Smooth muscle cell (in vitro differentiated cells): ENCODE data around the gene SKIC8. TPM values are rescaled to one million over a fixed set of nuclear protein-coding genes. Genes with fewer than 3 reads are reported as not detected.

Experiments used
- DNase-seq: peaks from one replicate; lab custom pipeline; 2025; ENCODE audit not compliant: unreplicated experiment; lab: John Stamatoyannopoulos, UW
- H2AFZ ChIP-seq: fragments of 200-600 bp; sonication (generic); 2 replicates; pipeline ENCODE4 v1.6.0; 2016; ENCODE audit warnings: antibody characterized with exemption, low read depth, mild to moderate bottlenecking
- H3F3A ChIP-seq: fragments of 200-600 bp; sonication (generic); 2 replicates; pipeline ENCODE4 v1.6.0; 2017; ENCODE audit warnings: antibody characterized with exemption, low read depth
- H3K27ac ChIP-seq: fragments of 200-600 bp; sonication (generic); 2 replicates; pipeline ENCODE4 v1.5.1; 2016; ENCODE audit warnings: low read depth, mild to moderate bottlenecking
- H3K27me3 ChIP-seq: fragments of 200-600 bp; sonication (generic); 2 replicates; pipeline ENCODE4 v1.6.1; 2016; ENCODE audit warnings: low read depth, mild to moderate bottlenecking
- H3K36me3 ChIP-seq: fragments of 200-600 bp; sonication (generic); 2 replicates; pipeline ENCODE4 v1.5.1; 2016; ENCODE audit warnings: low read depth
- H3K4me1 ChIP-seq: fragments of 200-600 bp; sonication (generic); 2 replicates; pipeline ENCODE4 v1.5.1; 2016; ENCODE audit warnings: low read depth
- H3K4me2 ChIP-seq: fragments of 200-600 bp; sonication (generic); 2 replicates; pipeline ENCODE4 v1.6.0; 2016; ENCODE audit warnings: mild to moderate bottlenecking
- H3K4me3 ChIP-seq: fragments of 200-600 bp; sonication (generic); 2 replicates; pipeline ENCODE4 v1.5.1; 2016; ENCODE audit warnings: mild to moderate bottlenecking
- H3K79me2 ChIP-seq: fragments of 200-600 bp; sonication (generic); 2 replicates; pipeline ENCODE4 v1.6.0; 2016; ENCODE audit warnings: low read depth, mild to moderate bottlenecking
- H3K9ac ChIP-seq: fragments of 200-600 bp; sonication (generic); 2 replicates; pipeline ENCODE4 v1.6.0; 2016; ENCODE audit warnings: low read depth
- H3K9me3 ChIP-seq: fragments of 200-600 bp; sonication (generic); replicated peaks from 2 replicates; pipeline ENCODE4 v1.5.1; 2016; ENCODE audit warnings: low read depth
- H4K20me1 ChIP-seq: fragments of 200-600 bp; sonication (generic); 2 replicates; pipeline ENCODE4 v1.6.0; 2016; ENCODE audit warnings: low read depth
- WGBS: methylation state at CpG from one replicate; pipeline ENCODE4 v1.1.7; 2016; ENCODE audit warnings: low lambda C conversion rate; 5-methylcytosine and 5-hydroxymethylcytosine counted together
- polyA plus RNA-seq: library from polyadenylated mRNA; unstranded; fragments of >200 nt; fragmentation: Nextera tagmentation; extraction: Ambion mirVana; gene quantifications from 2 replicates; pipeline ENCODE4 v1.2.1, GENCODE V29; 2016
- total RNA-seq: library from RNA; depleted of rRNA; stranded (reverse); fragments of >200 nt; gene quantifications from 2 replicates; pipeline ENCODE4 v1.2.3, GENCODE V29; 2014
- TF ChIP-seq, protein P1 (sequence below): fragments of 200-600 bp; sonication (generic); IDR thresholded peaks from 2 replicates; pipeline ENCODE4 v1.5.1; 2017; ENCODE audit warnings: borderline replicate concordance, mild to moderate bottlenecking, antibody characterized with exemption; ENCODE audit not compliant: insufficient read depth, poor library complexity, severe bottlenecking

Gene SKIC8
- total and polyA plus RNA-seq, 2 experiments from 2014 or later: 63.6 to 72.9 TPM

DNA sequence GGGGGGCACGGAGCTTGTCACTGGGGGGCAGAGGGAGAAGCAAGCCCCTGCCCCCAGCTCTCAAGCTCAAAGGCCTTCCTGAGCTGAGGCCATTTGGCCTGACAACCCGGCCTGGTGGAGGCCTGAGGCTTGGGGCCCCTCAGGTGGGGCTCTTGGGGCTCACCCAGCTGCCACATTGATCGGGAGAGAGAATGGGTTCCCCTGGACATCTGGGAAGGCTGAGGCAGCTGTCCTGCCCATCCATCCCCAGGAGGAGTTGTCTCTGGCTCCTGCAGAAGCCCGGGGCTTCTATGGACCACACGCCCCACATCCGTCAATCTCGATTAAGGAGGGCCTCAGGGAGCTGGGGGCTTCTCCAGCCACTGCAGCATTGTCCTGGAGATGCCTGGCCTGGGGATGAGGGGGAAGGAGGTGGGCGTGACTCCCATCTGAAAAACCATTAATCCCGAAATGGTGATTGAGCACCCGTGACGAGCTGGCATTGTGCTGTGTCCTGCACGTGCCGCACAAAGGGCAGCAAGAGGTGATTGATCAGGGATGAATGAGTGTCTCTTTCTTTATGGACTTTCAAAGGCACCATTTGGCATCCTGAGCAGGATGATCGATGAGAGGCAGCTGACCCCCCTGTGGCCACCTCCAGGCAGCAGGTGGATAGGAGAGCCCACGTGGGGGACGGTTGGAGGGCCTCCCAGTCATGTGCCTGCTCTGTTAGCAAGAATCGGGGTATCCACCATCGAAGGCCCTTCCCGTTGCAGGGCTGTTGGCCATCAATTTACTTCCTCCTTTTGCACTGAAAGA lies 23.5 kb upstream of the SKIC8 start:
- 93% methylated on average over 19 of the region's 19 CpGs for WGBS
- no peak for DNase-seq
- Histone ChIP-seq H3K4me2 (no peak overlapping the region), H3K9ac (no peak overlapping the region), H3K79me2 (no peaks in the 10 kb centered on the region), H2AFZ (peak overlapping the region; percentile 21), H3K36me3 (no peaks in the 10 kb centered on the region), H4K20me1 (no peaks in the 10 kb centered on the region), H3F3A (no peaks in the 10 kb centered on the region), H3K27me3 (no peaks in the 10 kb centered on the region), H3K27ac (no peak overlapping the region), H3K9me3 (no peaks in the 10 kb centered on the region), H3K4me3 (no peak overlapping the region), H3K4me1 (peaks cover 21% of the 10 kb centered on the region)
- TF ChIP-seq, protein P1, sequence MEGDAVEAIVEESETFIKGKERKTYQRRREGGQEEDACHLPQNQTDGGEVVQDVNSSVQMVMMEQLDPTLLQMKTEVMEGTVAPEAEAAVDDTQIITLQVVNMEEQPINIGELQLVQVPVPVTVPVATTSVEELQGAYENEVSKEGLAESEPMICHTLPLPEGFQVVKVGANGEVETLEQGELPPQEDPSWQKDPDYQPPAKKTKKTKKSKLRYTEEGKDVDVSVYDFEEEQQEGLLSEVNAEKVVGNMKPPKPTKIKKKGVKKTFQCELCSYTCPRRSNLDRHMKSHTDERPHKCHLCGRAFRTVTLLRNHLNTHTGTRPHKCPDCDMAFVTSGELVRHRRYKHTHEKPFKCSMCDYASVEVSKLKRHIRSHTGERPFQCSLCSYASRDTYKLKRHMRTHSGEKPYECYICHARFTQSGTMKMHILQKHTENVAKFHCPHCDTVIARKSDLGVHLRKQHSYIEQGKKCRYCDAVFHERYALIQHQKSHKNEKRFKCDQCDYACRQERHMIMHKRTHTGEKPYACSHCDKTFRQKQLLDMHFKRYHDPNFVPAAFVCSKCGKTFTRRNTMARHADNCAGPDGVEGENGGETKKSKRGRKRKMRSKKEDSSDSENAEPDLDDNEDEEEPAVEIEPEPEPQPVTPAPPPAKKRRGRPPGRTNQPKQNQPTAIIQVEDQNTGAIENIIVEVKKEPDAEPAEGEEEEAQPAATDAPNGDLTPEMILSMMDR: no peak

- H3K4me3 ChIP-seq: no peak overlapping the region
- H3K9ac ChIP-seq: no peak overlapping the region
- H4K20me1 ChIP-seq: no peaks in the 10 kb centered on the region
- TF ChIP-seq, protein P1: no peak
- peak overlapping the region; percentile 21 for H2AFZ ChIP-seq
- DNase-seq: no peak
- 53% methylated on average over 15 of the region's 15 CpGs for WGBS
- H3K27me3 ChIP-seq: no peaks in the 10 kb centered on the region
- no peaks in the 10 kb centered on the region for H3K36me3 ChIP-seq
- no peaks in the 10 kb centered on the region for H3K9me3 ChIP-seq
- H3F3A ChIP-seq: no peaks in the 10 kb centered on the region
- no peak overlapping the region for H3K27ac ChIP-seq
- peaks cover 21% of the 10 kb centered on the region for H3K4me1 ChIP-seq
- no peaks in the 10 kb centered on the region for H3K79me2 ChIP-seq
- H3K4me2 ChIP-seq: no peak overlapping the region
Observed at GRCh38 chr15:78322243-78322642, 22.8 kb upstream of the SKIC8 start.

DNA sequence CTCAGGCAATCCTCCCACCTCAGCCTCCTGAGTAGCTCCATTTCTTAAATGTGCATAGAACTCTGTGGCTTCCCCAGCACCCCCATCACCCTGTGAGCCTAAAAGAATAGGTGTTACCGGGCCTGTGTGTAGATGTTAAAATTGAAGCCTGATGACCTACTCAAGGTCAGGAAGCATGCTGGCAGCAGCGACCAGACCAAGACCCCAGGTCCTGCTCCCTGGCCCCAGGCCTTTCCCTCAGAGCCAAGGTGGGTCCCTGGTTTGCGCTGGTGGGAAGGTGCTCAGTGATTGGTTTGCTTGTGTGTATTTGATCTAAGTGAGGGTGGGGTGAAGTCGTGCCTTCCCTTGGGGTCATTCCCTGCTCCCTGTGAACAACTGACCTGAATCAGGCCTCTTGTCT lies 22.4 kb upstream of the SKIC8 start:
- Histone ChIP-seq H3K36me3 (no peaks in the 10 kb centered on the region), H2AFZ (peak overlapping the region; percentile 21), H3F3A (no peaks in the 10 kb centered on the region), H4K20me1 (no peaks in the 10 kb centered on the region), H3K27me3 (no peaks in the 10 kb centered on the region), H3K9me3 (no peaks in the 10 kb centered on the region), H3K9ac (no peak overlapping the region), H3K4me2 (no peak overlapping the region), H3K4me1 (peaks cover 26% of the 10 kb centered on the region), H3K27ac (no peak overlapping the region), H3K79me2 (no peaks in the 10 kb centered on the region), H3K4me3 (no peak overlapping the region)
- no peak for DNase-seq
- TF ChIP-seq, protein P1: no peak
- WGBS: 84% methylated on average over 4 of the region's 4 CpGs
